H1 (cell line): ENCODE data around the gene MTAP. TPM values are rescaled to one million over a fixed set of nuclear protein-coding genes. Genes with fewer than 3 reads are reported as not detected.
A peak's percentile ranks its signal among the peaks of the same experiment; 100 is the strongest.

ENCODE experiments used
- CEBPB ChIP-seq: IDR thresholded peaks from 2 replicates; pipeline ENCODE4 v1.6.1; 2012; ENCODE audit warnings: low read depth, low read length
- HDAC2 ChIP-seq, 2 experiments: fragments of 300-600 bp in 1 of 2; sonication (generic) in 1 of 2; IDR thresholded peaks; 2 replicates each; pipeline ENCODE4 v1.6.1; 2011 to 2012; ENCODE audit warnings: low read depth in 2 of 2, low read length in 2 of 2, mild to moderate bottlenecking in 2 of 2, moderate library complexity in 2 of 2, borderline replicate concordance in 1 of 2, inconsistent platforms in 1 of 2
- JUND ChIP-seq: IDR thresholded peaks from 2 replicates; pipeline ENCODE4 v1.6.1; 2011; ENCODE audit warnings: mild to moderate bottlenecking, improper control_type of control experiment, low read length
- KDM4A ChIP-seq: IDR thresholded peaks from one replicate; pipeline ENCODE4 v1.7.1; 2012; ENCODE audit warnings: low read depth, mild to moderate bottlenecking, moderate library complexity, low read length, inconsistent platforms; ENCODE audit not compliant: severe bottlenecking
- POLR2AphosphoS5 ChIP-seq: IDR thresholded peaks from 2 replicates; pipeline ENCODE4 v1.6.1; 2011; ENCODE audit warnings: low read depth, low read length
- POU5F1 ChIP-seq: IDR thresholded peaks from 2 replicates; pipeline ENCODE4 v1.6.1; 2011; ENCODE audit warnings: low read depth, mild to moderate bottlenecking, low read length, moderate library complexity
- SP2 ChIP-seq: IDR thresholded peaks from 2 replicates; pipeline ENCODE4 v1.6.1; 2012; ENCODE audit warnings: mild to moderate bottlenecking, low read length, inconsistent platforms
- YY1 ChIP-seq: IDR thresholded peaks from 2 replicates; pipeline ENCODE4 v1.6.1; 2011; ENCODE audit warnings: low read depth, mild to moderate bottlenecking, low read length
- polyA plus RNA-seq, 7 experiments: library from polyadenylated mRNA; depleted of rRNA in 3 of 7; stranded (reverse) in 5 of 7; unstranded in 2 of 7; fragments of >200 nt in 5 of 7; fragments of 200-250 nt in 2 of 7; gene quantifications; 1 replicate in 5 of 7; 2 replicates in 1 of 7; 4 replicates in 1 of 7; pipeline versions ENCODE4 v1.2.1 to v1.2.3, GENCODE V29; 2011 to 2013; ENCODE audit warnings: missing spikeins in 2 of 7, mixed read lengths in 2 of 7
- total RNA-seq: library from RNA; stranded (reverse); fragmentation: NEBNext Ultra II Directional; extraction: Animal tissue kit (Norgen Biotek cat#: 25700); gene quantifications from 2 replicates; pipeline ENCODE4 v1.2.1, GENCODE V29; 2021
- TF ChIP-seq, protein P1 (sequence below), 3 experiments: IDR thresholded peaks; 1 replicate in 2 of 3; 2 replicates in 1 of 3; pipeline versions ENCODE4 v1.5.1 to v1.6.1; 2011; ENCODE audit warnings: low read length in 3 of 3, mild to moderate bottlenecking in 3 of 3, inconsistent platforms in 2 of 3, low read depth in 1 of 3, moderate library complexity in 1 of 3; ENCODE audit not compliant: insufficient read depth in 1 of 3; ENCODE audit errors: control extremely low read depth in 1 of 3

Gene MTAP
- total and polyA plus RNA-seq, 2 of the 8 experiments (the other 6 are each of a cell fraction or from before 2014, with no cell fraction given), result 16.4 to 100 TPM

DNA sequence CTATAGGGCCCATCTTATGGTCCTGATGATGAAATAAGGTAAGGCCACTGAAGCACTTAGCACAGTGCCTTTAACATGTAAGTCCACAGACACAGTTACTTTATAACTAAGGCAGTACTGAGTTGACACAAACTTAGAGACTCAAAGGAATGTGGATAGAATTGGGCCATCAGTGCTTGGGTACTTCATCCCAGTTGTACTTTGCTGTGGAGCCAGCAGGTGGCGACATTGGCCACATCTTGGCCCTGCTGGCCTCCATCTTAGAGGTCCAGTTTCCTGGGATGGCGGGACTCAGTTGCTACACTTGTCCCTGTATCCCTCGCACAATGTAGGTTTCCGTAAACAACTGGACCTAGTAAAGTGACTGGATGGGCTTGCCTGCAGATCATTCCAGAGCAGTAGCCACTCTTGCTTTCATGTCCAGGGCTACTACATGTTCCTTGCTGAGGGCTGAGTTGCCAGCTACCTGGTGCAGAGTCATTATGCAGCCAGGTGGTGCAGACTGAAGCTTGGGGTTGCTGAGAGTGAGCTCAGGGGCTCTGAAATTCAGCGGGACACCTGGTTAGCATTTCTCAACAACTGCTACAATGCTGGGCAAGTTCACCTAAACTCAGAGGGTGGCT, 10.6 kb downstream of the MTAP start (continued):
- TF ChIP-seq CEBPB (no peak), JUND (no peak), SP2 (no peak), YY1 (peak; percentile 95), POLR2AphosphoS5 (no peak), KDM4A (no peak), HDAC2 (IDR thresholded peaks at IDR 0.05; ENCODE audit: borderline replicate concordance in 1 of 2, low read depth in 2 of 2, low read length in 2 of 2) (no peak), POU5F1 (no peak)
- TF ChIP-seq, protein P1, sequence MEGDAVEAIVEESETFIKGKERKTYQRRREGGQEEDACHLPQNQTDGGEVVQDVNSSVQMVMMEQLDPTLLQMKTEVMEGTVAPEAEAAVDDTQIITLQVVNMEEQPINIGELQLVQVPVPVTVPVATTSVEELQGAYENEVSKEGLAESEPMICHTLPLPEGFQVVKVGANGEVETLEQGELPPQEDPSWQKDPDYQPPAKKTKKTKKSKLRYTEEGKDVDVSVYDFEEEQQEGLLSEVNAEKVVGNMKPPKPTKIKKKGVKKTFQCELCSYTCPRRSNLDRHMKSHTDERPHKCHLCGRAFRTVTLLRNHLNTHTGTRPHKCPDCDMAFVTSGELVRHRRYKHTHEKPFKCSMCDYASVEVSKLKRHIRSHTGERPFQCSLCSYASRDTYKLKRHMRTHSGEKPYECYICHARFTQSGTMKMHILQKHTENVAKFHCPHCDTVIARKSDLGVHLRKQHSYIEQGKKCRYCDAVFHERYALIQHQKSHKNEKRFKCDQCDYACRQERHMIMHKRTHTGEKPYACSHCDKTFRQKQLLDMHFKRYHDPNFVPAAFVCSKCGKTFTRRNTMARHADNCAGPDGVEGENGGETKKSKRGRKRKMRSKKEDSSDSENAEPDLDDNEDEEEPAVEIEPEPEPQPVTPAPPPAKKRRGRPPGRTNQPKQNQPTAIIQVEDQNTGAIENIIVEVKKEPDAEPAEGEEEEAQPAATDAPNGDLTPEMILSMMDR (IDR thresholded peaks at IDR 0.05; ENCODE audit: control extremely low read depth in 1 of 3, insufficient read depth in 1 of 3, low read depth in 1 of 3, low read length in 3 of 3), result peak; percentile 80 to 98 (median 88)
